GM12865 (cell line): ENCODE results near the gene PHLDB2.

Experiments
- DNase-seq: peaks from one replicate; pipeline ENCODE4 v3.0.0; 2010; ENCODE audit warnings: low read depth
- H3K4me3 ChIP-seq: 2 replicates; pipeline ENCODE4 v1.5.1; 2011; ENCODE audit warnings: mild to moderate bottlenecking, low read depth, low read length, control low read depth
- CTCF ChIP-seq: IDR thresholded peaks from 2 replicates; pipeline ENCODE4 v1.5.1; 2011; ENCODE audit warnings: low read length, control low read depth, low read depth, inconsistent platforms; ENCODE audit not compliant: insufficient read depth; ENCODE audit errors: missing control alignments

Gene PHLDB2

GRCh38 chr3:111819927-111820326, 39.1 kb upstream of the PHLDB2 start:
- no peak for TF ChIP-seq CTCF
- H3K4me3 ChIP-seq: no peak overlapping the region
- DNase-seq: no peak

DNA sequence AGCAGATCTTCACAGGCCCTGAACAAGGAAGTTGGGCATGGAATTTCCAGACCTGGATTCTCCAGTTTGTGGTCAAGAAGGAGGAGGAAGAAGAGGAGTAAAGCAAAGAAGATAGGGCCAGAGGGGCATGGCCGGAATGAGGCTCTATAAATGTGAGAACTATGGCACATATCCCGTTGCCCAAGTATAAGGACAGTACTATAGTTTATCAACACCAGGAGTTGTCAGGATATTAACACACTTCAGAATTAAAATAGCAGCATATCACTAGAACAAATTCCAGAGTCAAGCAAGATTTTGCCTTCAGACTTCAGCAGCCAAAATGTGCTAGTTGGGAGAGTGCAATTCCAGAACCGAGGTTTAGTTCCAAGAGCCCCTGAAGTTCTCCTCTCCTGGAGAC, 38.4 kb upstream of the PHLDB2 start:
- TF ChIP-seq CTCF: no peak
- H3K4me3 ChIP-seq: no peak overlapping the region
- DNase-seq: no peak

DNA sequence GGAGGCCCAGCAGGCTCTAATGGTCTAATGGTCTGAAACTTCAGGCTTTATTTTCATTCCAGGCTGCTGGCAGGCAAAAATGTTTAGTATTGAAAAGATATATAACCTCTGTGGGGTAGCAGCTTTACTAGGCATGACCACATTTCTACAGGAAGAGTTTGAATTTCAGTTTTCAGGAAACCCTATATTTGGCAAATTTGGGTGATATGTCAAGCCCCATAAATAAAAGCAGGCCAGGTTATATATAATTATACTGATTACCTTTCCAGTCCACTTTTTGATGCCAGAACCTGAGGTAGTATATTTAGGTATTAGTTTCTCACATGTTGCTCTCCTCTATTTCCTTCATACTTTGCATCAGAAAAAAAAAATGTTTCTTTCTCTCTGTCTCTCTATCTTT, 37.2 kb upstream of the PHLDB2 start:
- TF ChIP-seq CTCF: no peak
- no peak for DNase-seq
- no peak overlapping the region for H3K4me3 ChIP-seq

DNA sequence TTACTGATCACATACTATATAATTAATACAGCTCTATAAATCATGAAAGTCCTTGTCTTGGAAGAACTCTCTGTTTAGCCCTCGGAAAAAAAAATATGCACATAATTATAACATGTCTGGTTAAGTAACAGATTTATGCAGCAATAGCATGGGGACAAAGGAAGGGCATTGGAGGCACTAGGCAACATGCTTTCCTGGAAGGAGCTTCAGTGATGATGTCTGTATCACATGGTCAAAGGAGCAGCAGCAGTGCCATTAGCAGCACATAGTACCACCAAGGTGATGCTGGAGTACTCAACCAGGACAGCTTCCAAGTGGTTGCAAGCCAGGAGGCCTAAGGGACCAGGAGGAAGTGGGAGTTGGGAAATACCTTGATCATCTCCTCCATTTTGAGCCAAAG, 36.3 kb upstream of the PHLDB2 start:
- no peak for DNase-seq
- H3K4me3 ChIP-seq: no peak overlapping the region
- no peak for TF ChIP-seq CTCF

- TF ChIP-seq CTCF: no peak
- H3K4me3 ChIP-seq: no peak overlapping the region
- DNase-seq: no peak
Observed at GRCh38 chr3:111823341-111823855, 35.7 kb upstream of the PHLDB2 start.

- H3K4me3 ChIP-seq: no peak overlapping the region
- no peak for DNase-seq
- TF ChIP-seq CTCF: no peak
Observed at GRCh38 chr3:111824351-111824750, 34.7 kb upstream of the PHLDB2 start.

- DNase-seq: no peak
- no peak overlapping the region for H3K4me3 ChIP-seq
- TF ChIP-seq CTCF: no peak
Observed at GRCh38 chr3:111827871-111828270, 31.2 kb upstream of the PHLDB2 start.
